ENCODE results near the gene C1QTNF1.

The C1QTNF1 gene, protein sequence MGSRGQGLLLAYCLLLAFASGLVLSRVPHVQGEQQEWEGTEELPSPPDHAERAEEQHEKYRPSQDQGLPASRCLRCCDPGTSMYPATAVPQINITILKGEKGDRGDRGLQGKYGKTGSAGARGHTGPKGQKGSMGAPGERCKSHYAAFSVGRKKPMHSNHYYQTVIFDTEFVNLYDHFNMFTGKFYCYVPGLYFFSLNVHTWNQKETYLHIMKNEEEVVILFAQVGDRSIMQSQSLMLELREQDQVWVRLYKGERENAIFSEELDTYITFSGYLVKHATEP

DNA sequence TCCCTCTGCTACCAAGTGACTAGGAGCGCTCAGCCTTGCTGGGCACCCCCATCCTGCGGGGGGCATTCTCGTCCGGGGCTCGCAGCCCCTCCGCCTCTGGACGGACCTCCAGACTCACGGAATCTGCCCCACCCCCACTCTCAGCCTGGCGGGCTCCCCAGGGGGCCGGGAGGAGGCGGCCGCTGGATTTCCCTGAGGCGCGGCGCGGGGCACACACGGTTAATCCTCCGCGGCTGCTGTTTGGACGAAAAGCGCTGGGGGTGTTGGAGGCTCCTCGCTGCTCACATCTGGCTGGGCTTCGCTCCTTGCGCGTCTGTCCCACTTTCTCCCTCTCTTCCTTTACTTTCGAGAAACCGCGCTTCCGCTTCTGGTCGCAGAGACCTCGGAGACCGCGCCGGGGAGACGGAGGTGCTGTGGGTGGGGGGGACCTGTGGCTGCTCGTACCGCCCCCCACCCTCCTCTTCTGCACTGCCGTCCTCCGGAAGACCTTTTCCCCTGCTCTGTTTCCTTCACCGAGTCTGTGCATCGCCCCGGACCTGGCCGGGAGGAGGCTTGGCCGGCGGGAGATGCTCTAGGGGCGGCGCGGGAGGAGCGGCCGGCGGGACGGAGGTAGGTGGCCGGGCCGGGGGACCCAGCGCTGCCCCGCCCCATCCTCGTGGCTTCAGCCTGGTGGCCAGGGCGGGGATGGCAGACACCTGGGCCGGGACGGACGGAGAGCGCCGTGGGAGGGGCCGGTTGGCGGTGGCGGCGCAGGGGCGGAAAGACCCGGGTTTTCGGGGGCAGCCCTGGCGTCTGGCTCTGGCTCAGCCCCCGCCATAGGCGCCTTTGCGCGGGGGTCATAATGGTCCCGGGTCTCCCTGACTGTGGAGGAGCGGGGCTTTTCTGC lies at the start of gene C1QTNF1:
C1QTNF1 (plus strand) TSS at position 284 of the 886 bp plus-strand sequence. CDS start 19,800 bp downstream, outside the sequence.
- DNase-seq, result no peak

DNA sequence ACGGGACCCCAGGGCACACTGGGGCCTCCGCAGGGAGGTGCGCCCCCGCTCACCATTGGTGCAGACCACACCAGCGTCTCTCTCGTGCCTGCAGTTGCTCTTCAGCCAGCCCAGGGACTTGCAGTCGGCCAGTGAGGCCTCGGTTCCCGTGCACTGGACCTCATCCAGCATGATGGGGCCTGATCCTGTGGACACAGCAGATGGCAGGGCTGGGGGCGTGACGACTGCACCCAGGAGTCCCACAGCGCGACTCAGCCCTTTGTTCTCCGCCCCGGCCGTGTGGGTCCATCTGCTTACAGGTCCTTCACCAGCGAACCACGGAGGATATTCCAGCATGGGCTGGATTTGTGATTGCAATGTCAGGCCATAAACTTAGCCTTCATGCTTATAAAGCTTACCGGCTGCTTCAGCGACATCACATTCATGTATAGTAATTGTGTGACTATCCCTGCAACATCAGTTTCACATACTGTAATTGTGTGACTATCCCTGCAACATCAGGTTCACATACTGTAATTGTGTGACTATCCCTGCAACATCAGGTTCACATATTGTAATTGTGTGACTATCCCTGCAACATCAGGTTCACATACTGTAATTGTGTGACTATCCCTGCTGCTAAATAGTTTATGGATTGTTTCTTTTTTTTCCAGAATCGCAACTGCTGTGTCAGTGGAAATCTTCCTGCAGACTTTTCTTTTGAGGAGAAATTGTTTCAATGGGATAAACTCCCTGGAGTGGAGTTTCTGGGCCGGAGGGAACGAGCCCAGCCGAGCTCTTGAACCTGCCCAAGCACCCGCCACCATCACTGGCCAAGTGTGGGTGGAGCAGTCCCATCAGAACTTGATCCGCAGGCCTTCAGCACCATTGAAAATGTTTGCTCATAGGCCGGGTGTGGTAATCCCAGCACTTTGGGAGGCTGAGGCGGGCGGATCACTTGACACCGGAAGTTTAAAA lies 49.1 kb upstream of the C1QTNF1 start:
- no peak for DNase-seq

DNA sequence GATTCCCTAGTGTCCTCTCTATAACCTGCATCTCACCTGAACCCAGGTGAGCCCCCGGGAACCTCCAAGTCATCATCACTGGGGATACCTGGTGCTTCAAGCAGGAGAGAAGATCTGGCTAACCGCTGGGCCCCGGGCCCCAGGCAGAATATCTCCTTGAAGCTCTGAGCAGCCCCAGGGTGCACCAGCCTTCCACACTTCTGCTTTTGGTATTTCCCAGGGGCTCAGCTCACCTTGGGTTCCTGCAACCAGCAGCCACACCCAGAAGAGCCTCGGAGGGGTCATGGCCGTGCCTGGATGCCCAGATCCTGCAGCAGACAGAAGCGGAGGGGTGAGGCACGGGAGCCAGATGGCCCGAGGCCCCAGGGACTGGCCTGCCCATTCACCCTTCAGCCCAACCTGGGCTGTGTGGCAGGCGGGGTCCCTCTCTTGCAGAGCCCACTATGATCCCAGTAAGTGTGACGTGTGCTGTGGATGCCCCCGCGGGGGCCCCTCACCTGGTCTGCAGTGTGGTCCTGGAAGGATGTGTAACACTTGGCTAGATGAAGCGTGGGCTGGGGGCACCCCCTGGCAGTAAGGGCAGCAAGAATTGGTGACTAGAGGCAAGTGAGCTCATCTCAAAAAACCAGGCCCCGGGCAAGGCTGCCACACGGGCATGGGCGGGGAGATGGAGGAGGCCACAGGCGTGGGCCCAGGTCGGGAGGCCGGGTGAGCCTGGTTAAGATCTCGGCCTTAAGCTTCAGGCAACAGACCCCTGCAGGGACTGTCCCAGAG lies 46.9 kb upstream of the C1QTNF1 start:
- no peak for DNase-seq

DNA sequence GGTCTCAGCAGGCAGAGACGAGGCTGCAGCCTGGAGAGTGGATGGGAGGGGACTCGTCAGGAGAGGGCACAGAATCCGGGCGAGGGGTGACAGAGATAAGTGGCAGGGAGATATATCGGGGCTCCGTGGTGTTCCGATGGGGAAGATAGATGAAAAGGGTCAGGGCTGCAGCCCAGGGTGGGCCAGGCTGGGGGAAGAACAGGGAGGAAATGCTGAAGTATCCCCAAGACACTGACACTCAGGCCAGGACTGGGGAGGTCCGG lies 46.4 kb upstream of the C1QTNF1 start:
- DNase-seq, result no peak

DNA sequence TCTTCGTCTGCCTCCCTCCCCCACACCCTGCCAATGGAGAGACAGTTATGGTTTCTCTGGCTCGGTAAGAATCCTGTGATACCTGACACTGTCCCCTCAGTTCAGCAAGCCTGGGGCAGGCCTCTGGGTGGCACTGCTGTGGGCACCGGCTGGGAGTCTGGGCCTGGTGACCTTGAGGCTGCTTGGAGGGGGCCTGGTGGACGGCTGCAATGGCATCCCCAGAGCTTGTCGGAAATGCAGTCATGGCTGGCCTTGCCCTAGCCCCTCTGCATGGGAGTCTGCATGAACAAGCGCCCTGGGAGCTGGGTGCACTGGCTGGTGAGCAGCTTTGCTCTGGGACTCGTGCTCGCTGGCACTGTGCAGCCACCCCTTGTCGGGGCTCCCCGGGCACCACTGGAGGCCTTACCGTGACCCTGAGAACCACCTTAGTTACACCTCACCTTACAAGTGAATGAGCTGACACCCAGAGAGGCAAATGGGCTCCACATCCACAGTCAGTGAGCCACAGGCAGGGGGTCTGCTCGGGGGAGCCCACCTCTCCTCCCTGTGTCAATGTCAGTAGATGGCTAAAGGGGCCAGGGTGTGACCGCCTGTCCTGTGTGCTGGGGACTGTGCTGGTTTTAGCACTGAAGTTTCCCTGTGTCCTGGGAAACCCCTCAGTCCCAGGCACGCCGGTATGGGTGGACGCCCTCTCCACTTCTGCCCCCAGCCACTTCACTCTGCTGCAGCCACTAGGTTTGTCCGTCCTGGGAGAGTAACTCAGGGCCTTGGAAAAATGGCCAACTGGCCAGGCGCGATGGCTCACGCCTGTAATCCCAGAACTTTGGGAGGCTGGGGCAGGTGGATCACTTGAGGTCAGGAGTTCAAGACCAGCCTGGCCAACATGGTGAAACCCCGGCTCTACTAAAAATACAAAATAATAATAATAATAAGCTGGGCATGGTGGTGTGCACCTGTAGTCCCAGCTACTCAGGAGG lies 45.7 kb upstream of the C1QTNF1 start:
- DNase-seq, result no peak

DNA sequence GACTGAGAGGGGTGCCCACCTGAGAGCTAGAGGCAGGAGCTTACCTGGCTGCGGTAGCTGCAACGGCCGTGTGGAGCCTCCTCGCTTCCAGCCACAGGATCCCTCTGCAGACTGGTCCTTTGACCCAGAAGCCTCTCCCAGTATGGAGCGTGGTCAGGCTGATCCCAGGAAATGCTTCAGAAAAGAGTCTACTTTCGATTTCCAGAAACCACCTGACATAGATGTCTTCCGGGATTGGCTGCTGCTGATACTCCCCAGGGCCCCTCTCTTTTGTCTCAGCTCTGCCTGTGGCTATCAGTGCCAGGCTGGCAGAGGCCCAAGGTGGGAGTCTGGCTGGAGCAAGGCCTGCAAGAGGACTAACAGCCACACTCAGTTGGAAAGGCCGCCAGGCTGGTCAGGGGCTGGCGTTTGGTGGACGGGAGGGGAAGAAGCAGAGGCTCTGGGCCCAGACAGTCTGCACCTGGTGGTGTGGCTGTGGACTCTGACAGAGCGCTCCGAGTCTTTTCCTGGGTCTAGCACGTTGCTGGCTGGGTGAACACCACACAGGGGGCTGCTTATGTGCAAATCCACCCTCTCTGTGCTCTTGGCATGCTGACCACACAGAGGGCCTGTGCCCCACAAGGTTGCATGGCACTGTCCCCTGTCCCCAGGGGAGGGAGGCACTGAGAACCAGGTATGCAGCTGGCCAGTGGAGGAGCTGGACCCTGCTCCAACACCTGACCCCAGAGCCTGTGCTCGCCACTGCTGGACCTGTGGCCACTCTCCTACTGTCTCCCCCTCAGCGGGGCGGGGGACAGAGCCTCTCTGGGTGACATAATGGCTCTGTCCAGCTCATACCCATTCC lies 44.0 kb upstream of the C1QTNF1 start, which contains the start of gene LGALS3BP:
LGALS3BP (minus strand) TSS at position 144 of the 844 bp plus-strand sequence. CDS start 2,732 bp downstream, outside the sequence.
- no peak for DNase-seq

DNA sequence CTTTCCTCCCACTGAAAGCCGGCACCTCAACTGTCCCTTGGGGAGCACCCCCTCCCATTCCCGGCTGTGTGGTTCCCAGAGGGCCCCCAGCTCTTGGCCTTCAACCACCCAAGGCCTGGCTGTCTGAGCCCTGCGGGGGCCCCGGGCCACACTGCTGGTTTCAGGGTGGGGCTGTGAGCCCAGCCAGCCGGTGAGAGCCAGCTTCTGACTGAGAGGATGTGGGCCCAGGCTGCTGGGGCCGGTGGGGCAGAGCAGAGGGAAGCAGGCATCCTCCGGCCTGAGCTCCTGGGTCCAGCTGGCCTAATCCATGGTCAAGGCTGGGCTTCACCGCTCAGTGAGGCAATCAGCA lies 43.4 kb upstream of the C1QTNF1 start:
- no peak for DNase-seq

DNA sequence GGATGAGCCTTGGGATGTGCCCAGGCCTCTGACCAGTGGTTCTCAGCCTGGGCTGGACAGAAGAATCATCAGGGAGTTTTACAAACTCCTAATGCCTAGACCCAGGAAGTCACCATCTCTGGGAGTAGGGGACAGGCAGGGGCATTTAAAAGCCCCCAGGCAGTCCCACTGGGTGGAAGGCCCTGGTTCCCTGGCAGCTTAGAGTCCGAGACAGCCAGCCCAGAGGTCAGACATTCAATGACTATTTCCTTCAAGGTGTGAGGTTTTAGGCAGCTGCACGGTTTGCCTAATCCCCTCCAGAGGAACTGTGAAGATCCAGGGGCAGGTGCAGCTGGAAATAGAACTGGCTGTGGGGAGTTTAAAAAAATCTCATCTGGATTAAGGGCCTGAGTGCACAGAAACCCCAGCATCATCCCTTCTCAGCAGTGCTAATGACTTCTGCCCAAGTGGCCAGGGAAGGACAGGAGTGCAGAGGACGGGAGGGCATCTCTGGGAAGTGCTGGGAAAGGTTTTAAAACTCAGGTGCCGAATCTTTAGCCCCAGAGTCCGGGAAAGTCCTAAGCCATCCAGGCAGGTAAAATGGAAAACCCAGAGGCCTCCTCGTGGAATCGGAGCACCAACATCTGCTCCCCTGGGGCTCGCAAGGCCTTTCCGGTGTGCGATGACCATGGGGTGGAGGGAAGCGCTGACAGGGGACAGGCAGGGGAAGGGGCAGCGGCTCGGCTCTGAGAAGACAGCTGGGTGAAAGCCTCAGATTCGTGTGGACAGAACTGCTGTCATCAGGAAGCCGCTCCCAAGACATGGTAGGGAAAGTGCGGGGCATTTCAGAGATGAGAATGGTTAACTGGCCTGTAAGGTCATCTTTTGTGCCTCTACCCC lies 42.7 kb upstream of the C1QTNF1 start:
- no peak for DNase-seq

DNA sequence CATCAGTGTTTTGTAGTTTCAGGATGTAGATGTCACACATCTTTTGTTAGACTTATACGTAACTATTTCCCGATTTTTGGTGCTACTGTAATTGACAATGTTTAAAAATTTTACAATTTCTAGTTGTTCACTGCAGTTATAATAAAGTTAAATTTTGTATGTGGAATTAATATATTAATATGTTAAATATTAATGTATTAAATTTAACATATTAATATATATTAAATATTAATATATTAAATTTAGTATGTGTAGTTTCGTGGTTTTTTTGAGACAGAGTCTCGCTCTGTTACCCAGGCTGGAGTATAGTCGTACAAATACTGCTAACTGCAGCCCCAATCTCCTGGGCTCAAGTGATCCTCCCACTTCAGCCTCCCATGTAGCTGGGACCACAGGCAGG lies 38.6 kb upstream of the C1QTNF1 start:
- DNase-seq, result no peak

DNA sequence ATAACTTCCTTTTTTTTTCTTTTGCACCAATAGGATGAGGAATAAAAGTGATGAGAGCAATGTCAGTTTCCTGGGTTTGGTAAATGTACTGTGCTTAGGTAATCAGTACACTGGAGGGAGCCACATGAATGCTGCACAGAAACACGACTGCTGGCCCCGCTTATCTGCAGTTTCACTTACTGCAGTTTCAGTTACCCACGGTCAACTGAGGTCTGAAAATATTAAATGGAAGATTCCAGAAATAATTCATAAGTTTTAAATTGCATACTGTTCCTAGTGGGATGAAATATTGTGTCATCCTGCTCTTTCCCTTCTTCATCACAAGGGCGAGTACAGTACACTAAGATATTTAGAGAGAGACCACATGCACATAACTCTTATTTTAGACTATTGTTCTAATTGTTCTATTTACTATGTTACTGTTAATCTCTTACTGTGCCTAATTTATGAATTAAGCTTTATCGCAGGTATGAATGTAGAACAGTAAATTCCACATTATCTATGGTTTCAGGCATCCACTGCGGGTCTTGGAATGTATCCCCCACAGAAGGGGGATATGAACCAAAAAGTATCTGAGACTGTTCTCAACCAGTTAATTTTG lies 37.8 kb upstream of the C1QTNF1 start:
- DNase-seq, result no peak

DNA sequence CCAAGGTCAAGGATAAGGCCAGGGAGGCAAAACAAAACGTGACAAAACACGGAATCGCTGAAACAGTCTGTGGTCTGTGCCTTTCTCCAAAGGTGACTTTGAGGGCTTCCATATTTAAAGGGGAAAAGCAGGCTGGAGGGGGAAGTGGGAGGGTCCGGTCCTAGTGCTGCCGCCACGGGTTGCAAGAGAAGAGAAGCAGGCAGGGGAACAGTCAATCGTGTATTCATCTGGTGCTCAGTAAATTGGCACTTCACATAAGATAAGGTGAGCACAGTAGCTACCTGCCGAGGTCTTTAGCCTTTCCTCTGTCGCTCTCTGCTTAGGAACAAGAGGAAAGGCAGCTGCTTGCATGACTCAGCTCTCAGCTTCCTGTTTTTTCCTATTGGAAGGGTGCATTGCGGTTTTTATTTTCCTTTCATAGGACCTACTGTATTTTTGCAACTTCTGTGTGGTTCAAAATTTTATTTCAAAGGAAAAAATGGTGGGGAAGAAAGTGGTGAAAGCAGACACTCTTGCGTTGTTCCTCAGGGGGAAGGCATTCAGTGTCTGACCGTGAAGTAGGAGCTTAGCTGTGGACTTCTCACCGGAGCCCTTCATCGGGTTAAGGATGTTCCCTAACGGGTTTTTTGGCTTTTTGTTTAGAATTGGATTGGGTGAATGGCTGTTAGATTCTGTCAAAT lies 37.2 kb upstream of the C1QTNF1 start:
- no peak for DNase-seq

DNA sequence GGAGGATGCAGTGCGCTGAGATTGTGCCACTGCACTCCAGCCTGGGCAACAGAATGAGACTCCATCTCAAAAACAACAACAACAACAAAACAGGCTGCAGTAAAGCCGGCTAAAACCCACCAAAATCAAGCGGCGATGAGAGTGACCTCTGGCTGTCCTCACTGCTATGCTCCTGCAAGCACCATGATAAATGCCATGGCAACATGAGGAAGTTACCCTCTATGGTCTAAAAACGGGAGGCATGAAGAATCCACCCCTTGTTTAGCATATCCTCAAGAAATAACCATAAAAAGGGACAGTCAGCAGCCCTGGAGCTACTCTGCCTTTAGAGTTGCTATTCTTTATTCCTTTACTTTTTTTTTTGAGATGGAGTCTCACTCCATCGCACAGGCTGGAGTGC lies 35.8 kb upstream of the C1QTNF1 start:
- DNase-seq, result no peak

DNA sequence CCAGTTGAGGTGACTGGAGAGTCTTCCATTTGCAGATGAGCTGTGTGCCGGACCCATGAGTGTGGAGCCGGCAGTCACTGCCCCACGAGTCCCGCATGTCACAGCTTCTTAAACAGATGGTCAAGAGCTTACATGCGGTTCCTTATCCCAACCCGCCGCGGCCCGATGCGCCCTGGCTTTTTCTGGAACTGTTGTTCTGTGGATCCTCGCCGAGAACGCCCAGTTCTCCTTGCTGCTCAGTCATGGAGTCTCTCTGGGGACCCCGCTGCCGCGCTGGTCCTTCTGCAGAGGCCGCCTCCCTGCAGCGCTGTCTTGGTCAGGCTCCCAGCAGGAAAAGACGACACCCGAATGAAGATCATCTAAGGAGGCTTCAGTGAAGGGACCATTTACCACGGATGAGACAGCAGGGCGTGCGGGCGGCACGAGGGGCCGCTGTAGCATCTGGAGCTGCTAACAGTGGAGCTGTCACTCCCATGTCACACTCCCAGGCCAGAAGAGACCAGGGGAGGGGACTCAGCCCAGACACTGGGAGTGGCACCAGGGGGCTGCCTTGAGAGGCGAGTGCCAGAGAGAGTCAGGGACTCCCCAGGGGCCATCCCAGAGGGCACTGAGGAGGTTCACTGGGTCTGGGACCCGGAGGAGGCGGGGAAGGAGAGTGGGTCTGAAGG lies 33.5 kb upstream of the C1QTNF1 start:
- no peak for DNase-seq

DNA sequence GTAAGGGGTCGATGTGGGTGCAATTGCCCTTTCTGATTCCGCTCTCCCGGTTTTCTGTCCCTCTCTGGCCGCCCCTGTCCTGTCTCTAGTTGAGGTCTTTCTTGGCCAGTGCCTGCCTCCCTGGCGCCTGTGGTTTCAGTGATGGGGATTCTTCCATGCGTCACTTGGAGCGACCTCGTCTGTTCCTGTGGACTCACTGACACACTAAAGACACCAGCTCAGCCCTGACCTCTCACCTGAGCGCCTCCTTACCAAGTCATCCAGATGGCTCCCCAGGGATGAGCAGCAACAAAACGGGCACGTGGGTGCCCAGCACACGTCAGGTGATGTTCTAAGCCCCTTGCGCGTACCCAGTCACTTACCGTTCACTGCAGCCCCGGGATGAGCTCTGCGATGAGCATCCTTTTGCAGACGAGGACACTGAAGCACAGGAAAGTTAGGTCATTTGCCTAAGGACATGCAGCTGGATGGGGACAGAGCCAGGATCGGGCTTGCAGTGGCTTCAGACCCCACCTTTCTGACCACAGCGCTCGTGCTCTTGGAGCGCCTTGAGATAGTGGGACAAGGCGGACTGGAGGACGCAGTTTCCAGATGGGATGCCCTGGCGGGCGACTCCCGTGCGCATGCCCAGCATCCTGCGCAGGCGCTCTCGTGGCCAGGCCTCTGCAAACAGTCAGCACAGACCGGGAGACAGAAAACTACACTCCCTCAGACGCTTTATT lies 32.8 kb upstream of the C1QTNF1 start:
- DNase-seq, result no peak

DNA sequence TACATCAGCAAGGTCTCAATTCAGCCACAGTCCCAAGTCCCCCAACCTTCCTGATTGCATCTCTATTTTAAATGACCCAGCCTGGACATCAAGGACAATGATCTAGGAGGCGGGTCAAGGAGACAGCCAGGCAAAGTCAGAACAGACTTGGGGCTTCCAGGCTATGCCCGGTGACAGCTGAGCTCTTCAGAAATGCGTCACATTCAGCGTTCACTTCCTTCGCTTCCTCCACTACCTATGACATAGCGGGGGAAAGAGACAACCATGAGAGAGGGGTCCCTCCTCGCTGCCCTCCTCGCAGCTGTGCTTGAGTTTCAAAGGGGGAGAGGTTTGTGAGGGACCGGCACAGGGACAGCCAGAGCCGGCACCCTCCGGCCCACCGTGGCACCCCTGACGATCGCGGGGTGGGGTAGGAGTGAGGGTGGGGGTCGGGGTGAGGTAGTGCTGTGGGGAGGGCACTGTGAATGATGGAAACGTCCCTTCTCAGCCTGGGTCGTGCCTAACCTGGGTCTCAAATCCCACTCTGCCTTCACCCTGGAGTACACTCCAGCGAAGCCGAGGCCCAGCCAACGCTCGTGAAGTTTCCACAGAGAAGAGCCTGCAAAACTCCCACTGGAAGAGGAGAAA lies 31.9 kb upstream of the C1QTNF1 start:
- no peak for DNase-seq

DNA sequence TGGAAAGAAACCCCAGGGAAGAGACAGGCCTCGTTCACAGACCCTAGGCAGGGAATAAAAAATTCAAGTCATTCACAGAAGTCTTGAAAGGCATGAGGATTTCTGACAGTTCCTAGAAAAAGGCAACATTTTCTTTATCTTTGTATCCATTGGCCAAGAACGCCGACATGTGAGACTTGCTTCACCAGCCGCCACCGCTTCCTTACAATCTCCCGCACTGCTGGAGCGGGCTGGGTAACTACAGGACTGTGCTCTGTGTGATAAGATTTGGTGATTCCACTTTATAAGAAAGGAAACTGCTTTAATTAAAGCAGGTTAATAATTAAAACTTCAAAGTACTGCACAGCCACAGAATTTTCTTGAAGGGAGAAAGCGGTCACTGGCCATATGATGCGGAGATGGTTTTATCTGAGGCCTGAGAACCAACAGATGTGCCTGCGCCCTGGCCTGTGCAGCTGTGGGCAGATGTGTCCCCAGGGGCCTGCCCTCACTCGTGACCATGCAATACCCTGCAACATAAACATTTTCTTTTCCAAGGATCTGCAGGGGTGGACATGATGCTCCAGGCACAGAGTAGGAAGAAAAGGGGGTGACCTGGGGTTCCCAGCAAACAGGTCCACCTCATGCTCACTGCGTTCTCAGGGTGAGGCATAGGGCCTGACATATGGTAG lies 31.3 kb upstream of the C1QTNF1 start:
- no peak for DNase-seq

Data from NCI-H748 treated with DMSO at 0.1 percent for 48 hours (cell line).